SK-N-SH (cell line): ENCODE data around the gene IL4.

Experiments
- EP300 ChIP-seq, 2 experiments: IDR thresholded peaks; 2 replicates each; pipeline versions ENCODE4 v1.4.0 to v1.6.1; 2012; ENCODE audit warnings: borderline replicate concordance in 1 of 2, low read depth in 1 of 2, low read length in 1 of 2
- IRF3 ChIP-seq: fragments of 150-350 bp; IDR thresholded peaks from 2 replicates; pipeline ENCODE4 v1.6.1; 2016; ENCODE audit warnings: mild to moderate bottlenecking, low read depth, low read length

GRCh38 chr5:132662925-132663770 is 10.6 kb upstream of the IL4 start:
- TF ChIP-seq IRF3 (no peak), EP300 (IDR thresholded peaks at IDR 0.05; ENCODE audit: borderline replicate concordance in 1 of 2, low read depth in 1 of 2, low read length in 1 of 2) (no peak)
